GM12878 (cell line): Measurements from ENCODE around the gene CAVIN1. TPM values are rescaled to one million over a fixed set of nuclear protein-coding genes. Genes with fewer than 3 reads are reported as not detected.
A peak's percentile ranks its signal among the peaks of the same experiment; 100 is the strongest.

Experiments used
- ATAC-seq: fragments of 200-7000 bp; cut with Tn5 transposase; 3 replicates; pipeline ENCODE4 v1.9.1; 2020; ENCODE audit warnings: mild to moderate bottlenecking, moderate library complexity
- BruUV-seq: library from RNA; stranded (reverse); fragments of 400-500 nt; replicated peaks from 2 replicates; lab custom pipeline; 2021; lab: Mats Ljungman, UMichigan
- CTCF ChIA-PET: fragments of 300-600 bp; sonication (Branson Sonifier 250); formaldehyde crosslinking; extraction: SDS; loops from one replicate; lab custom pipeline; 2021; ENCODE audit warnings: inconsistent platforms; lab: Yijun Ruan, JAX
- POLR2A ChIA-PET: fragments of 350-600 bp; formaldehyde crosslinking; extraction: SDS; loops from one replicate; lab custom pipeline; 2021; ENCODE audit warnings: inconsistent platforms; lab: Charles Lee
- RAD21 ChIA-PET: fragments of 300-600 bp; sonication (Branson Sonifier 250); formaldehyde crosslinking; loops from one replicate; lab custom pipeline; 2023; ENCODE audit warnings: antibody characterized with exemption; ENCODE audit not compliant: unreplicated experiment; lab: Charles Lee
- SMC1A ChIA-PET: fragments of 300-600 bp; sonication (Branson Sonifier 250); formaldehyde crosslinking; loops from one replicate; lab custom pipeline; 2023; ENCODE audit not compliant: unreplicated experiment, uncharacterized antibody; lab: Charles Lee
- DNase-seq: peaks from one replicate; pipeline ENCODE4 v3.0.0-alpha.2; 2011; ENCODE audit warnings: low read depth, low spot score
- FAIRE-seq: peaks from 3 replicates; lab custom pipeline; 2011; peaks lifted over from hg19 to GRCh38; lab: Jason Lieb, UNC
- H2AFZ ChIP-seq: 2 replicates; pipeline ENCODE4 v1.6.0; 2011; ENCODE audit warnings: low read depth, low read length, control low read depth; ENCODE audit not compliant: control insufficient read depth
- H3K27ac ChIP-seq: 2 replicates; pipeline ENCODE4 v1.5.1; 2011; ENCODE audit warnings: control low read depth; ENCODE audit not compliant: control insufficient read depth, insufficient read depth
- H3K27me3 ChIP-seq, 2 experiments: replicated peaks in 1 of 2; 2 replicates each; pipeline versions ENCODE4 v1.6.0 to v1.6.1; 2011; ENCODE audit warnings: low read length in 1 of 2; ENCODE audit not compliant: control insufficient read depth in 2 of 2, insufficient read depth in 2 of 2
- H3K36me3 ChIP-seq, 2 experiments: 2 replicates each; pipeline ENCODE4 v1.5.1; 2011; ENCODE audit warnings: low read length in 1 of 2; ENCODE audit not compliant: control insufficient read depth in 2 of 2, insufficient read depth in 2 of 2
- H3K4me1 ChIP-seq: 2 replicates; pipeline ENCODE4 v1.6.1; 2011; ENCODE audit warnings: mild to moderate bottlenecking, low read length, moderate library complexity, mixed read lengths; ENCODE audit not compliant: control insufficient read depth, insufficient read depth
- H3K4me2 ChIP-seq: 2 replicates; pipeline ENCODE4 v1.6.0; 2011; ENCODE audit warnings: control low read depth; ENCODE audit not compliant: control insufficient read depth, insufficient read depth
- H3K4me3 ChIP-seq: fragments of 200-600 bp; sonication (generic); 2 replicates; pipeline ENCODE4 v1.5.1; 2016
- H3K79me2 ChIP-seq: 2 replicates; pipeline ENCODE4 v1.6.0; 2011; ENCODE audit warnings: low read length; ENCODE audit not compliant: control insufficient read depth, insufficient read depth
- H3K9ac ChIP-seq: 2 replicates; pipeline ENCODE4 v1.8.0; 2011; ENCODE audit warnings: low read length, control low read depth, mixed read lengths; ENCODE audit not compliant: control insufficient read depth, insufficient read depth
- H3K9me3 ChIP-seq: replicated peaks from 3 replicates; pipeline ENCODE4 v1.5.1; 2011; ENCODE audit warnings: mild to moderate bottlenecking, low read length; ENCODE audit not compliant: control insufficient read depth, insufficient read depth
- H4K20me1 ChIP-seq: 2 replicates; pipeline ENCODE4 v1.6.0; 2011; ENCODE audit not compliant: control insufficient read depth, insufficient read depth
- BMI1 ChIP-seq: fragments of 450-650 bp; IDR thresholded peaks from 2 replicates; pipeline ENCODE4 v1.6.1; 2016; ENCODE audit warnings: mild to moderate bottlenecking, moderate library complexity, borderline replicate concordance
- EGR1 ChIP-seq, 2 experiments: IDR thresholded peaks; 1 replicate in 1 of 2; 2 replicates in 1 of 2; pipeline ENCODE4 v1.6.1; 2011 to 2012; ENCODE audit warnings: low read depth in 2 of 2, low read length in 2 of 2, borderline replicate concordance in 1 of 2, mild to moderate bottlenecking in 1 of 2, moderate library complexity in 1 of 2
- WGBS: methylation state at CpG from one replicate; pipeline ENCODE4 v1.1.6; 2016; ENCODE audit warnings: low lambda C conversion rate; ENCODE audit not compliant: insufficient replicate concordance, insufficient coverage; ENCODE audit errors: missing lambda C conversion rate; 5-methylcytosine and 5-hydroxymethylcytosine counted together
- in situ Hi-C: fragments of 300-500 bp; cut with MboI; formaldehyde crosslinking; loops from 9 replicates; pipeline ENCODE4 v1.14.3; 2018; ENCODE audit warnings: mixed read lengths
- intact Hi-C: fragments of 100-400 bp; cut with micrococcal nuclease; formaldehyde crosslinking; loops from one replicate; pipeline ENCODE4 v1.14.2; 2022; ENCODE audit not compliant: unreplicated experiment
- polyA plus RNA-seq, 11 experiments: library from polyadenylated mRNA; depleted of rRNA in 4 of 11; unstranded in 6 of 11; stranded (reverse) in 5 of 11; fragments of >200 nt; fragmentation: Nextera tagmentation in 4 of 11; fragmentation: Illumina TruSeq in 1 of 11; extraction: Ambion mirVana in 4 of 11; extraction: Trizol in 1 of 11; gene quantifications; 1 replicate in 1 of 11; 2 replicates in 10 of 11; pipeline versions ENCODE4 v1.2.1 to v1.2.3, GENCODE V29; 2011 to 2016; ENCODE audit warnings: inconsistent platforms in 2 of 11, missing spikeins in 2 of 11, low read depth in 1 of 11
- total RNA-seq, 4 experiments: library from RNA; depleted of rRNA in 3 of 4; stranded (reverse); fragments of >200 nt in 3 of 4; fragmentation: Illumina TruSeq in 1 of 4; extraction: Trizol in 1 of 4; gene quantifications; 2 replicates each; pipeline versions ENCODE4 v1.2.1 to v1.2.3, GENCODE V29; 2013 to 2021
- TF ChIP-seq, protein P1 (sequence below): IDR thresholded peaks from 2 replicates; pipeline ENCODE4 v1.6.1; 2012; ENCODE audit warnings: low read length, inconsistent platforms

Gene CAVIN1
- total and polyA plus RNA-seq, 10 of the 15 experiments (the other 5 are each of a cell fraction or from before 2014, with no cell fraction given), result 0.03 to 1.1 (median 0.37) TPM

DNA sequence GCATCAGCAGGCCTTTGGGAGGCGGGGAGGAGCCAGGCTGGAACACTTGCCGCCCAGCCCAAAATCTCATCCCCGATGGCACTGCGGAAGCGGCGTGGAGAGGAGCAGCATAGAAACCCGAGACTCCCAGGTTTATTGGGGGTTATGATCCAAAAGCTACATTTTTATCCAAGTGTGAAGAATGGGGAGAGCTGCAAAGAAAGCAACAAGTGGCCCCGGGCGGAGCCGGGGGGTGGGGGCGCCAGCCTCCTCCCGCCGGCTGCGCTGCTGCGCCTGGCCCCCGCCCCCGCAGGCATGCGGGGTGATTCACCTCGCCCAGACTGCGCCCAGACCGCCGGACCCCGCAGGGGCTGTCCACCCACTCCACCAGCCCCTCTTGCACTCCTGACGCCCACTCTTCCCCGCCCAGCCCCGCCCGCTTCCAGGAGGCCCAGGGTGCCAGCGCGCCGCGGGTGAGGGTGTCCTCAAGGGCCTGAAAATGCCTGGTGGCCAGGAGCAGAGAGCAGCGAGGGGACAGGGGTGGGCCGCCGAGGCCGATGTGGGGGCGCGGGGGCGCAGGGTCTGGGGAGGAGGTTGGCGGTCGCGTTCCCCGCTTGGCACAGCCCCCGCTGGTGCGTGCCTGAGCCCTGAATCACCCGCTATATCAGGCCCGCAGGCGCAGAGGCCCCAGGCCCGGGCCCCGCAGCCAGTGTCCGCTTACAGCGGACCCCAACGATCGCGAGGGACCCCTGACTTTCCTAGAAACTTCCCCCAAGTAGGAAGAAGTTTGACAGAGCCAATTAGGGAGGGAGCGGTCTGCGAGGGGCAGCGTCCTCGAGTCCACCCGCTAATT lies 1.3 kb downstream of the CAVIN1 start:
- WGBS, result 16% methylated on average over 45 of the region's 59 CpGs
- no peaks in the 10 kb centered on the region for H3K79me2 ChIP-seq
- ChIA-PET CTCF (interaction anchor here (0.7 to 1.9 kb wide), 5 partner anchors 9 to 105 kb away, joined by 3 to 9 read pairs (median 4); no protein-coding TSS in a partner anchor), POLR2A (interaction anchor here (1.0 kb wide), 1 partner anchor 19 kb away, joined by 4 read pairs; no protein-coding TSS in a partner anchor), RAD21 (interaction anchor here (1.5 kb wide), 1 partner anchor 22 kb away, joined by 3 read pairs; no protein-coding TSS in a partner anchor), SMC1A (interaction anchor here (0.8 to 1.8 kb wide), 4 partner anchors 9 to 106 kb away, joined by 3 to 4 read pairs (median 4); no protein-coding TSS in a partner anchor)
- BruUV-seq, result no TSS peak
- in situ Hi-C loops, result no loop called here
- no peaks in the 10 kb centered on the region for H3K9me3 ChIP-seq
- TF ChIP-seq EGR1 (IDR thresholded peaks at IDR 0.05; ENCODE audit: borderline replicate concordance in 1 of 2, low read depth in 2 of 2, low read length in 2 of 2) (peak in 1 of 2 experiments; percentile 69; a peak in 1 of 3 replicates), BMI1 (no peak)
- TF ChIP-seq, protein P1, sequence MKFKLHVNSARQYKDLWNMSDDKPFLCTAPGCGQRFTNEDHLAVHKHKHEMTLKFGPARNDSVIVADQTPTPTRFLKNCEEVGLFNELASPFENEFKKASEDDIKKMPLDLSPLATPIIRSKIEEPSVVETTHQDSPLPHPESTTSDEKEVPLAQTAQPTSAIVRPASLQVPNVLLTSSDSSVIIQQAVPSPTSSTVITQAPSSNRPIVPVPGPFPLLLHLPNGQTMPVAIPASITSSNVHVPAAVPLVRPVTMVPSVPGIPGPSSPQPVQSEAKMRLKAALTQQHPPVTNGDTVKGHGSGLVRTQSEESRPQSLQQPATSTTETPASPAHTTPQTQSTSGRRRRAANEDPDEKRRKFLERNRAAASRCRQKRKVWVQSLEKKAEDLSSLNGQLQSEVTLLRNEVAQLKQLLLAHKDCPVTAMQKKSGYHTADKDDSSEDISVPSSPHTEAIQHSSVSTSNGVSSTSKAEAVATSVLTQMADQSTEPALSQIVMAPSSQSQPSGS, result no peak
- peaks cover 16 to 17% of the 10 kb centered on the region in 2 experiments; a peak in 3 of 4 replicates for H3K27me3 ChIP-seq
- no peak for FAIRE-seq
- H3K9ac ChIP-seq, result no peak overlapping the region
- DNase-seq, result no peak
- H3K4me3 ChIP-seq, result peak overlapping the region; percentile 68; the same call in 1 of the 2 replicates
- H4K20me1 ChIP-seq, result no peaks in the 10 kb centered on the region
- intact Hi-C loops, result no loop called here
- H3K4me1 ChIP-seq, result peaks cover 5% of the 10 kb centered on the region; the same call in 1 of the 2 replicates
- H3K27ac ChIP-seq, result no peak overlapping the region
- ATAC-seq, result peak; percentile 23; the same call in 2 of the 3 replicates
- H2AFZ ChIP-seq, result no peak overlapping the region
- peak overlapping the region; percentile 81 for H3K4me2 ChIP-seq
- H3K36me3 ChIP-seq, result no peaks in the 10 kb centered on the region
